Measurements from ENCODE around the gene TRPV2. TPM values are rescaled to one million over a fixed set of nuclear protein-coding genes. Genes with fewer than 3 reads are reported as not detected.

The TRPV2 gene
- total and polyA plus RNA-seq, 10 of the 15 experiments (the other 5 are each of a cell fraction or from before 2014, with no cell fraction given) = 8.9 to 94.4 (median 54.1) TPM

DNA sequence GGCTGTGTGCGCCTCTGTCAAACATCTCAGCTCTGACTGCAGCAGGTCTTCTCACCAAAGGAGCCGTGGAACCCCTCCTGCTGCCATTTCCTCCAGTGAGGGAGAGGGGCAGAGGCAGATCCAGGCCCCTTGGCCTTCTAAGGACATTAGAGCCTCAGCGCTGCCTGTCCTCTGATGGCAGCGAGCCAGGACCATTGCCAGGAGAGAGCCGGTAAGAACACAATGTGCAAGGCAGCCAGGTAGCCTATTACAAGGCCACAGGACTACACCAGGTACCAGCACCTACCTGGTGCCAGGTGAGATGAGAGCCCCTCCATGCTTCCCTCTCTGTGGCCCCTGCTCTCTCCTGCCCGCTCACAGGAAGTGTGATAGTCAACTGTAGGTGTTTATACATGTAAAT, 65.6 kb downstream of the TRPV2 start:
- ATAC-seq (no peak), FAIRE-seq (no peak), DNase-seq (ENCODE audit: low read depth, low spot score) (no peak)
- in situ Hi-C loops (cut with MboI) (no loop called here), intact Hi-C loops (cut with micrococcal nuclease; ENCODE audit: unreplicated experiment) (no loop called here)
- CTCF ChIA-PET = no interaction called here
- H3K9ac ChIP-seq (ENCODE audit: control insufficient read depth, insufficient read depth, low read length) = no peak overlapping the region
- no peak overlapping the region for H2AFZ ChIP-seq (ENCODE audit: control insufficient read depth, low read depth, low read length)
- no peaks in the 10 kb centered on the region for H3K9me3 ChIP-seq (replicated peaks; ENCODE audit: control insufficient read depth, insufficient read depth, low read length)
- RAD21 ChIA-PET (ENCODE audit: unreplicated experiment) = no interaction called here
- peaks cover 0 to 3% of the 10 kb centered on the region in 2 experiments; a peak in 2 of 4 replicates for H3K27me3 ChIP-seq (replicated peaks in 1 of 2; ENCODE audit: control insufficient read depth in 2 of 2, insufficient read depth in 2 of 2, low read length in 1 of 2)
- H4K20me1 ChIP-seq (ENCODE audit: control insufficient read depth, insufficient read depth) = no peaks in the 10 kb centered on the region
- H3K4me1 ChIP-seq (ENCODE audit: control insufficient read depth, insufficient read depth, low read length) = no peaks in the 10 kb centered on the region
- no peak overlapping the region for H3K4me2 ChIP-seq (ENCODE audit: control insufficient read depth, insufficient read depth)
- no peaks in the 10 kb centered on the region for H3K79me2 ChIP-seq (ENCODE audit: control insufficient read depth, insufficient read depth, low read length)
- POLR2A ChIA-PET = no interaction called here
- TF ChIP-seq, protein P1, sequence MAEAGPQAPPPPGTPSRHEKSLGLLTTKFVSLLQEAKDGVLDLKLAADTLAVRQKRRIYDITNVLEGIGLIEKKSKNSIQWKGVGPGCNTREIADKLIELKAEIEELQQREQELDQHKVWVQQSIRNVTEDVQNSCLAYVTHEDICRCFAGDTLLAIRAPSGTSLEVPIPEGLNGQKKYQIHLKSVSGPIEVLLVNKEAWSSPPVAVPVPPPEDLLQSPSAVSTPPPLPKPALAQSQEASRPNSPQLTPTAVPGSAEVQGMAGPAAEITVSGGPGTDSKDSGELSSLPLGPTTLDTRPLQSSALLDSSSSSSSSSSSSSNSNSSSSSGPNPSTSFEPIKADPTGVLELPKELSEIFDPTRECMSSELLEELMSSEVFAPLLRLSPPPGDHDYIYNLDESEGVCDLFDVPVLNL (IDR thresholded peaks at IDR 0.05; ENCODE audit: low read depth, low read length) = no peak
- TF ChIP-seq, protein P2, sequence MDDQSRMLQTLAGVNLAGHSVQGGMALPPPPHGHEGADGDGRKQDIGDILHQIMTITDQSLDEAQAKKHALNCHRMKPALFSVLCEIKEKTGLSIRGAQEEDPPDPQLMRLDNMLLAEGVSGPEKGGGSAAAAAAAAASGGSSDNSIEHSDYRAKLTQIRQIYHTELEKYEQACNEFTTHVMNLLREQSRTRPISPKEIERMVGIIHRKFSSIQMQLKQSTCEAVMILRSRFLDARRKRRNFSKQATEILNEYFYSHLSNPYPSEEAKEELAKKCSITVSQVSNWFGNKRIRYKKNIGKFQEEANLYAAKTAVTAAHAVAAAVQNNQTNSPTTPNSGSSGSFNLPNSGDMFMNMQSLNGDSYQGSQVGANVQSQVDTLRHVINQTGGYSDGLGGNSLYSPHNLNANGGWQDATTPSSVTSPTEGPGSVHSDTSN (IDR thresholded peaks at IDR 0.05; ENCODE audit: insufficient replicate concordance, low read depth, low read length) = no peak
- no peak for TF ChIP-seq ZNF592 (IDR thresholded peaks at IDR 0.05)
- no peak for TF ChIP-seq SP1 (IDR thresholded peaks at IDR 0.05; ENCODE audit: low read depth, low read length)
- no peak for TF ChIP-seq MXI1 (IDR thresholded peaks at IDR 0.05; ENCODE audit: low read depth, low read length)
- no peak for TF ChIP-seq MLLT1 (IDR thresholded peaks at IDR 0.05)
- no peaks in the 10 kb centered on the region for H3K36me3 ChIP-seq (ENCODE audit: control insufficient read depth in 2 of 2, insufficient read depth in 2 of 2, low read length in 1 of 2)
- no TSS peak for BruUV-seq (replicated peaks)
- SMC1A ChIA-PET (ENCODE audit: uncharacterized antibody, unreplicated experiment) = interaction anchor here (0.5 kb wide), 1 partner anchor 197 kb away, joined by 4 read pairs; no protein-coding TSS in a partner anchor
- WGBS (ENCODE audit: insufficient coverage, insufficient replicate concordance, low lambda C conversion rate, missing lambda C conversion rate) = 42% methylated on average over 6 of the region's 6 CpGs
- H3K4me3 ChIP-seq = no peak overlapping the region
- no peak overlapping the region for H3K27ac ChIP-seq (ENCODE audit: control insufficient read depth, insufficient read depth)

All from GM12878 (cell line).